HUES64 (cell line): ENCODE results near the gene ERC2.
A peak's percentile ranks its signal among the peaks of the same experiment; 100 is the strongest.

Experiments used
- H3K27ac ChIP-seq: 2 replicates; pipeline ENCODE4 v1.7.0; 2013; ENCODE audit warnings: low read depth, low read length, inconsistent platforms
- H3K27me3 ChIP-seq: 2 replicates; pipeline ENCODE4 v1.6.1; 2013; ENCODE audit warnings: mild to moderate bottlenecking, low read length; ENCODE audit not compliant: insufficient read depth
- H3K36me3 ChIP-seq: 2 replicates; pipeline ENCODE4 v1.6.1; 2013; ENCODE audit warnings: mild to moderate bottlenecking, low read length; ENCODE audit not compliant: insufficient read depth
- H3K4me1 ChIP-seq: 2 replicates; pipeline ENCODE4 v1.6.1; 2013; ENCODE audit warnings: mild to moderate bottlenecking, low read length, moderate library complexity; ENCODE audit not compliant: insufficient read depth
- H3K4me3 ChIP-seq: 2 replicates; pipeline ENCODE4 v1.5.1; 2013; ENCODE audit warnings: mild to moderate bottlenecking, low read length, moderate library complexity
- H3K9ac ChIP-seq: 2 replicates; pipeline ENCODE4 v1.6.1; 2013; ENCODE audit warnings: mild to moderate bottlenecking, low read depth, low read length
- H3K9me3 ChIP-seq: 2 replicates; pipeline ENCODE4 v1.6.1; 2013; ENCODE audit warnings: low read depth, low read length; ENCODE audit not compliant: insufficient read depth
- WGBS: fragments of 150-250, 120-280 bp; methylation state at CpG from one replicate; pipeline ENCODE4 v1.1.7; 2013; ENCODE audit warnings: missing lambda C conversion rate; 5-methylcytosine and 5-hydroxymethylcytosine counted together

The ERC2 gene

GRCh38 chr3:55714057-55714456 lies 754.2 kb downstream of the ERC2 start:
- Histone ChIP-seq H3K9ac (no peak overlapping the region), H3K27ac (no peak overlapping the region), H3K27me3 (no peaks in the 10 kb centered on the region), H3K4me1 (no peaks in the 10 kb centered on the region), H3K9me3 (no peaks in the 10 kb centered on the region), H3K36me3 (no peaks in the 10 kb centered on the region), H3K4me3 (no peak overlapping the region)

- no peaks in the 10 kb centered on the region for H3K36me3 ChIP-seq
- H3K27me3 ChIP-seq, result no peaks in the 10 kb centered on the region
- H3K4me1 ChIP-seq, result peaks cover 5% of the 10 kb centered on the region; the same call in 1 of the 2 replicates
- no peak overlapping the region for H3K4me3 ChIP-seq
- H3K9me3 ChIP-seq, result no peaks in the 10 kb centered on the region
- H3K9ac ChIP-seq, result no peak overlapping the region
- no peak overlapping the region for H3K27ac ChIP-seq
- WGBS, result 100% methylated on average over 1 of the region's 1 CpG
Observed at GRCh38 chr3:55711646-55712045, 756.6 kb downstream of the ERC2 start.

GRCh38 chr3:55709411-55710012 lies 758.8 kb downstream of the ERC2 start:
- WGBS, result 84% methylated on average over 8 of the region's 8 CpGs

GRCh38 chr3:55708921-55709320 lies 759.3 kb downstream of the ERC2 start:
- no peaks in the 10 kb centered on the region for H3K36me3 ChIP-seq
- WGBS, result 91% methylated on average over 7 of the region's 7 CpGs
- peaks cover 5% of the 10 kb centered on the region; the same call in 1 of the 2 replicates for H3K4me1 ChIP-seq
- H3K9me3 ChIP-seq, result no peaks in the 10 kb centered on the region
- H3K27ac ChIP-seq, result no peak overlapping the region
- no peak overlapping the region for H3K4me3 ChIP-seq
- no peaks in the 10 kb centered on the region for H3K27me3 ChIP-seq
- H3K9ac ChIP-seq, result no peak overlapping the region

More at GRCh38 chr3:55709411-55710012, 758.8 kb downstream of the ERC2 start:
- no peak overlapping the region for H3K4me3 ChIP-seq
- no peaks in the 10 kb centered on the region for H3K36me3 ChIP-seq
- H3K9ac ChIP-seq, result no peak overlapping the region
- H3K9me3 ChIP-seq, result no peaks in the 10 kb centered on the region
- no peak overlapping the region for H3K27ac ChIP-seq
- H3K27me3 ChIP-seq, result no peaks in the 10 kb centered on the region
- peaks cover 5% of the 10 kb centered on the region; the same call in 1 of the 2 replicates for H3K4me1 ChIP-seq

GRCh38 chr3:55708242-55708641 lies 760.0 kb downstream of the ERC2 start:
- H3K27ac ChIP-seq, result no peak overlapping the region
- H3K4me1 ChIP-seq, result peaks cover 5% of the 10 kb centered on the region; the same call in 1 of the 2 replicates
- WGBS, result 87% methylated on average over 3 of the region's 3 CpGs
- no peaks in the 10 kb centered on the region for H3K36me3 ChIP-seq
- H3K9me3 ChIP-seq, result no peaks in the 10 kb centered on the region
- no peak overlapping the region for H3K9ac ChIP-seq
- H3K27me3 ChIP-seq, result no peaks in the 10 kb centered on the region
- no peak overlapping the region for H3K4me3 ChIP-seq

GRCh38 chr3:55704521-55704920 lies 763.7 kb downstream of the ERC2 start:
- Histone ChIP-seq H3K27me3 (no peaks in the 10 kb centered on the region), H3K36me3 (no peaks in the 10 kb centered on the region), H3K4me3 (no peak overlapping the region), H3K4me1 (peaks cover 16% of the 10 kb centered on the region), H3K9ac (no peak overlapping the region), H3K27ac (no peak overlapping the region), H3K9me3 (no peaks in the 10 kb centered on the region)
- no CpG with 5 or more reads among the region's 1 CpG for WGBS

- WGBS, result 95% methylated on average over 6 of the region's 6 CpGs
- Histone ChIP-seq H3K4me1 (peaks cover 27% of the 10 kb centered on the region), H3K36me3 (no peaks in the 10 kb centered on the region), H3K9me3 (no peaks in the 10 kb centered on the region), H3K4me3 (no peak overlapping the region), H3K9ac (no peak overlapping the region), H3K27me3 (no peaks in the 10 kb centered on the region), H3K27ac (no peak overlapping the region)
Observed at GRCh38 chr3:55702822-55703221, 765.4 kb downstream of the ERC2 start.

- no peaks in the 10 kb centered on the region for H3K36me3 ChIP-seq
- 94% methylated on average over 2 of the region's 3 CpGs for WGBS
- no peaks in the 10 kb centered on the region for H3K27me3 ChIP-seq
- no peak overlapping the region for H3K27ac ChIP-seq
- no peak overlapping the region for H3K9ac ChIP-seq
- H3K4me3 ChIP-seq, result no peak overlapping the region
- H3K4me1 ChIP-seq, result peaks cover 27% of the 10 kb centered on the region
- no peaks in the 10 kb centered on the region for H3K9me3 ChIP-seq
Observed at GRCh38 chr3:55701997-55702396, 766.3 kb downstream of the ERC2 start.

- Histone ChIP-seq H3K9me3 (no peaks in the 10 kb centered on the region), H3K36me3 (no peaks in the 10 kb centered on the region), H3K9ac (no peak overlapping the region), H3K4me1 (peaks cover 33% of the 10 kb centered on the region), H3K27me3 (no peaks in the 10 kb centered on the region), H3K4me3 (no peak overlapping the region; the same call in 1 of the 2 replicates), H3K27ac (peak overlapping the region; percentile 46; the same call in 1 of the 2 replicates)
- 14% methylated on average over 4 of the region's 6 CpGs for WGBS
Observed at GRCh38 chr3:55698831-55699230, 769.4 kb downstream of the ERC2 start.

GRCh38 chr3:55697177-55697865 lies 770.9 kb downstream of the ERC2 start:
- H3K4me3 ChIP-seq, result no peak overlapping the region
- 92% methylated on average over 4 of the region's 4 CpGs for WGBS
- H3K27me3 ChIP-seq, result no peaks in the 10 kb centered on the region
- no peaks in the 10 kb centered on the region for H3K9me3 ChIP-seq
- H3K9ac ChIP-seq, result no peak overlapping the region
- H3K27ac ChIP-seq, result no peak overlapping the region
- H3K36me3 ChIP-seq, result no peaks in the 10 kb centered on the region
- H3K4me1 ChIP-seq, result peaks cover 37% of the 10 kb centered on the region

GRCh38 chr3:55692957-55693558 lies 775.2 kb downstream of the ERC2 start:
- H3K4me1 ChIP-seq, result peaks cover 43% of the 10 kb centered on the region

More at GRCh38 chr3:55692957-55693558, 775.2 kb downstream of the ERC2 start:
- no peaks in the 10 kb centered on the region for H3K9me3 ChIP-seq
- no peak overlapping the region for H3K27ac ChIP-seq
- H3K36me3 ChIP-seq, result no peaks in the 10 kb centered on the region
- H3K4me3 ChIP-seq, result no peak overlapping the region
- no peak overlapping the region for H3K9ac ChIP-seq
- 89% methylated on average over 1 of the region's 2 CpGs for WGBS
- no peaks in the 10 kb centered on the region for H3K27me3 ChIP-seq
